KOPT-K1 (cell line): Measurements from ENCODE around the gene LRP3.

Source experiments
- H3K27ac ChIP-seq: fragments of 200-600 bp; sonication (generic); 2 replicates; pipeline ENCODE4 v1.5.1; 2016; ENCODE audit warnings: antibody characterized with exemption, mild to moderate bottlenecking, low read depth, low read length; ENCODE audit not compliant: poor library complexity, severe bottlenecking
- H3K36me3 ChIP-seq: fragments of 200-600 bp; sonication (generic); 2 replicates; pipeline ENCODE4 v1.5.1; 2017; ENCODE audit warnings: antibody characterized with exemption, mild to moderate bottlenecking, low read length, moderate library complexity; ENCODE audit not compliant: insufficient read depth
- H3K9me3 ChIP-seq: fragments of 200-600 bp; sonication (generic); 2 replicates; pipeline ENCODE4 v1.5.1; 2017; ENCODE audit warnings: antibody characterized with exemption, low read length, mild to moderate bottlenecking; ENCODE audit not compliant: insufficient read depth, poor library complexity, severe bottlenecking

LRP3 gene

GRCh38 chr19:33255781-33256180 is 61.7 kb downstream of the LRP3 start:
- no peaks in the 10 kb centered on the region for H3K36me3 ChIP-seq
- H3K27ac ChIP-seq: no peak overlapping the region
- no peaks in the 10 kb centered on the region for H3K9me3 ChIP-seq

- Histone ChIP-seq H3K27ac (no peak overlapping the region), H3K36me3 (no peaks in the 10 kb centered on the region)
Measured at GRCh38 chr19:33256261-33256660, 62.1 kb downstream of the LRP3 start.

GRCh38 chr19:33257828-33258227 is 63.7 kb downstream of the LRP3 start:
- H3K27ac ChIP-seq: no peak overlapping the region
- no peaks in the 10 kb centered on the region for H3K9me3 ChIP-seq
- H3K36me3 ChIP-seq: no peaks in the 10 kb centered on the region

More at GRCh38 chr19:33256261-33256660, 62.1 kb downstream of the LRP3 start:
- no peaks in the 10 kb centered on the region for H3K9me3 ChIP-seq
